ENCODE data around the gene CAP1. TPM values are rescaled to one million over a fixed set of nuclear protein-coding genes. Genes with fewer than 3 reads are reported as not detected.

CAP1 gene
- total and polyA plus RNA-seq, 2 of the 13 experiments (the other 11 are each of a cell fraction or from before 2014, with no cell fraction given), result 174 to 195 TPM

GRCh38 chr1:40096977-40097782 is 56.7 kb downstream of the CAP1 start, which contains the start of gene PPT1:
TSS of gene PPT1 (minus strand) at chr1:40097252. CDS start at chr1:40097238, 14 bp downstream.
- Histone ChIP-seq H2AFZ (ENCODE audit: low read length) (peak within 1 kb of the TSS; percentile 99), H3K4me3 (replicated peaks in 1 of 3; ENCODE audit: insufficient read depth in 1 of 3, low read depth in 2 of 3, low read length in 3 of 3) (peak within 1 kb of the TSS; percentile 62 to 84 (median 73)), H3K4me1 (ENCODE audit: insufficient read depth, low read length) (peaks cover 37% of the 10 kb centered on the region), H3K27ac (ENCODE audit: extremely low read length, insufficient read depth, low read length) (peak within 1 kb of the TSS; percentile 14), H3K79me2 (ENCODE audit: insufficient read depth, low read length) (peaks cover 13% of the 10 kb centered on the region), H3K36me3 (replicated peaks in 1 of 2; ENCODE audit: control insufficient read depth in 1 of 2, insufficient read depth in 2 of 2, low read length in 2 of 2) (peaks cover 2 to 3% of the 10 kb centered on the region in 2 experiments; a peak in 2 of 5 replicates), H4K20me1 (ENCODE audit: insufficient read depth, low read length) (no peaks in the 10 kb centered on the region), H3K9me3 (ENCODE audit: low read length) (peaks cover under 1% of the 10 kb centered on the region; the same call in 1 of the 2 replicates), H3K27me3 (ENCODE audit: control insufficient read depth in 1 of 2, insufficient read depth in 2 of 2, low read length in 2 of 2) (peaks cover 0 to 4% of the 10 kb centered on the region in 2 experiments; a peak in 1 of 5 replicates), H3K4me2 (ENCODE audit: low read depth, low read length) (peak within 1 kb of the TSS; percentile 100), H3K9ac (ENCODE audit: insufficient read depth, low read depth, low read length) (peak within 1 kb of the TSS; percentile 63)
- in situ Hi-C loops (cut with HindIII; ENCODE audit: extremely low pct_ligation_motif_present, low pct_unique_long_range_greater_than_20kb), result no loop called here
- BruUV-seq (replicated peaks), result no TSS peak
- CTCF ChIA-PET (ENCODE audit: low intra/inter-chr PET ratio, low total read pairs), result no interaction called here
- POLR2A ChIA-PET, result no interaction called here
- WGBS (ENCODE audit: low lambda C conversion rate), result under 1% methylated on average over 13 of the region's 51 CpGs
- intact Hi-C loops (cut with micrococcal nuclease; ENCODE audit: unreplicated experiment), result no loop called here
- DNase-seq (ENCODE audit: low spot score) (peak; percentile 56), ATAC-seq (peak; percentile 98), FAIRE-seq (no peak)
- TF ChIP-seq SUZ12 (IDR thresholded peaks at IDR 0.05; ENCODE audit: low read depth, low read length) (no peak), FOXM1 (CRISPR knock-in tag; IDR thresholded peaks at IDR 0.05) (no peak), ZNF18 (CRISPR knock-in tag; IDR thresholded peaks at IDR 0.05; ENCODE audit: insufficient replicate concordance) (peak; percentile 59), ZNF251 (CRISPR knock-in tag; IDR thresholded peaks at IDR 0.05) (no peak), PRMT3 (CRISPR knock-in tag; IDR thresholded peaks at IDR 0.05; ENCODE audit: borderline replicate concordance, low read depth) (no peak), TEF (CRISPR knock-in tag; IDR thresholded peaks at IDR 0.05) (no peak), MAFG (CRISPR knock-in tag; IDR thresholded peaks at IDR 0.05) (no peak), ZNF75D (CRISPR knock-in tag; IDR thresholded peaks at IDR 0.05; ENCODE audit: borderline replicate concordance) (no peak), ZFP41 (CRISPR knock-in tag; IDR thresholded peaks at IDR 0.05; ENCODE audit: borderline replicate concordance) (no peak), SP4 (CRISPR knock-in tag; IDR thresholded peaks at IDR 0.05) (no peak; the same call in 1 of the 2 replicates), AGO2 (optimal IDR thresholded peaks at IDR 0.05; ENCODE audit: low read depth, low read length) (no peak), BRCA1 (CRISPR knock-in tag; IDR thresholded peaks at IDR 0.05) (peak; percentile 44; the same call in 1 of the 2 replicates), NFE2L1 (CRISPR knock-in tag; IDR thresholded peaks at IDR 0.05; ENCODE audit: borderline replicate concordance) (no peak), GTF2F1 (IDR thresholded peaks at IDR 0.05; ENCODE audit: low read length) (no peak), BCL6 (CRISPR knock-in tag; IDR thresholded peaks at IDR 0.05) (peak; percentile 26), NFYB (CRISPR knock-in tag; IDR thresholded peaks at IDR 0.05) (peak; percentile 22; the same call in 1 of the 2 replicates), SRY (CRISPR knock-in tag; IDR thresholded peaks at IDR 0.05) (peak; percentile 58; the same call in 1 of the 2 replicates), GMEB2 (CRISPR knock-in tag; IDR thresholded peaks at IDR 0.05; ENCODE audit: low read depth) (0 out of 2 replicates have a peak, but pooled peaks have one; percentile 43), HIC2 (CRISPR knock-in tag; IDR thresholded peaks at IDR 0.05; ENCODE audit: low read depth) (0 out of 2 replicates have a peak, but pooled peaks have one; percentile 27)
